ENCODE measurements around the gene DHRSX. TPM values are rescaled to one million over a fixed set of nuclear protein-coding genes. Genes with fewer than 3 reads are reported as not detected.
A peak's percentile ranks its signal among the peaks of the same experiment; 100 is the strongest.
"Not testable (repeated sequence)": the region's sequence is repeated elsewhere in the genome, so short reads cannot be mapped to it uniquely, and the experiment has no call there.

DHRSX gene
- total and polyA plus RNA-seq, 2 donors (not counting 1 experiment from before 2014, with no cell fraction given): 23.7 to 25.6 TPM

- Histone ChIP-seq H4K20me1 (ENCODE audit: control insufficient read depth, extremely low read depth, insufficient read depth, low read length) (no peaks in the 10 kb centered on the region), H3K36me3 (ENCODE audit: control insufficient read depth, insufficient read depth, low read length) (no peaks in the 10 kb centered on the region), H3K9ac (ENCODE audit: insufficient read depth, low read length) (no peak overlapping the region), H3K4me1 (ENCODE audit: control insufficient read depth, extremely low read depth, insufficient read depth, low read length) (no peaks in the 10 kb centered on the region), H3K9me3 (ENCODE audit: control insufficient read depth, insufficient read depth, low read depth, low read length) (no peaks in the 10 kb centered on the region), H2AFZ (ENCODE audit: low read length) (no peak overlapping the region), H3K79me2 (ENCODE audit: control insufficient read depth, insufficient read depth, low read length) (no peaks in the 10 kb centered on the region), H3K27ac (ENCODE audit: insufficient read depth, low read length) (no peak overlapping the region), H3K27me3 (ENCODE audit: control insufficient read depth, insufficient read depth, low read length) (no peaks in the 10 kb centered on the region), H3K4me3 (replicated peaks in 1 of 4; ENCODE audit: control extremely low read depth in 1 of 4, insufficient read depth in 1 of 4, low read depth in 3 of 4, low read length in 4 of 4) (no peak overlapping the region), H3K4me2 (ENCODE audit: extremely low read depth, insufficient read depth, low read length) (no peak overlapping the region)
- DNase-seq (ENCODE audit: low read depth in 2 of 2): peak in 1 of 2 donors; percentile 59
- TF ChIP-seq EZH2 (IDR thresholded peaks at IDR 0.05; ENCODE audit: low read length, missing control alignments): no peak
- TF ChIP-seq CTCF (conservative IDR thresholded peaks at IDR 0.05 in 1 of 2, IDR thresholded peaks at IDR 0.05 in 1 of 2; ENCODE audit: low read depth in 1 of 2, low read length in 2 of 2): no peak
Measured at GRCh38 chrX:2283111-2283859, 217.5 kb downstream of the DHRSX start.

- H2AFZ ChIP-seq (ENCODE audit: low read length): no peak overlapping the region
- no peaks in the 10 kb centered on the region for H3K9me3 ChIP-seq (ENCODE audit: control insufficient read depth, insufficient read depth, low read depth, low read length)
- TF ChIP-seq EZH2 (IDR thresholded peaks at IDR 0.05; ENCODE audit: low read length, missing control alignments) (no peak), CTCF (conservative IDR thresholded peaks at IDR 0.05 in 1 of 2, IDR thresholded peaks at IDR 0.05 in 1 of 2; ENCODE audit: low read depth in 1 of 2, low read length in 2 of 2) (no peak)
- H3K4me3 ChIP-seq (replicated peaks in 1 of 4; ENCODE audit: control extremely low read depth in 1 of 4, insufficient read depth in 1 of 4, low read depth in 3 of 4, low read length in 4 of 4): no peak overlapping the region
- H3K36me3 ChIP-seq (ENCODE audit: control insufficient read depth, insufficient read depth, low read length): no peaks in the 10 kb centered on the region
- H3K79me2 ChIP-seq (ENCODE audit: control insufficient read depth, insufficient read depth, low read length): no peaks in the 10 kb centered on the region
- H3K27me3 ChIP-seq (ENCODE audit: control insufficient read depth, insufficient read depth, low read length): no peaks in the 10 kb centered on the region
- no peak overlapping the region for H3K27ac ChIP-seq (ENCODE audit: insufficient read depth, low read length)
- no peak for DNase-seq (ENCODE audit: low read depth in 2 of 2)
- no peak overlapping the region for H3K4me2 ChIP-seq (ENCODE audit: extremely low read depth, insufficient read depth, low read length)
- H3K9ac ChIP-seq (ENCODE audit: insufficient read depth, low read length): no peak overlapping the region
- no peaks in the 10 kb centered on the region for H3K4me1 ChIP-seq (ENCODE audit: control insufficient read depth, extremely low read depth, insufficient read depth, low read length)
- H4K20me1 ChIP-seq (ENCODE audit: control insufficient read depth, extremely low read depth, insufficient read depth, low read length): no peaks in the 10 kb centered on the region
Measured at GRCh38 chrX:2282490-2283090, 218.2 kb downstream of the DHRSX start.

GRCh38 chrX:2272337-2272736 lies 228.4 kb downstream of the DHRSX start:
- no peak overlapping the region for H3K27ac ChIP-seq (ENCODE audit: insufficient read depth, low read length)
- DNase-seq (ENCODE audit: low read depth in 2 of 2): no peak
- no peaks in the 10 kb centered on the region for H3K4me1 ChIP-seq (ENCODE audit: control insufficient read depth, extremely low read depth, insufficient read depth, low read length)
- H3K36me3 ChIP-seq (ENCODE audit: control insufficient read depth, insufficient read depth, low read length): no peaks in the 10 kb centered on the region
- H2AFZ ChIP-seq (ENCODE audit: low read length): no peak overlapping the region
- H3K79me2 ChIP-seq (ENCODE audit: control insufficient read depth, insufficient read depth, low read length): no peaks in the 10 kb centered on the region
- H3K4me2 ChIP-seq (ENCODE audit: extremely low read depth, insufficient read depth, low read length): no peak overlapping the region
- H4K20me1 ChIP-seq (ENCODE audit: control insufficient read depth, extremely low read depth, insufficient read depth, low read length): no peaks in the 10 kb centered on the region
- H3K9me3 ChIP-seq (ENCODE audit: control insufficient read depth, insufficient read depth, low read depth, low read length): no peaks in the 10 kb centered on the region
- H3K9ac ChIP-seq (ENCODE audit: insufficient read depth, low read length): no peak overlapping the region
- no peak for TF ChIP-seq EZH2 (IDR thresholded peaks at IDR 0.05; ENCODE audit: low read length, missing control alignments)
- H3K4me3 ChIP-seq (replicated peaks in 1 of 4; ENCODE audit: control extremely low read depth in 1 of 4, insufficient read depth in 1 of 4, low read depth in 3 of 4, low read length in 4 of 4): no peak overlapping the region
- no peaks in the 10 kb centered on the region for H3K27me3 ChIP-seq (ENCODE audit: control insufficient read depth, insufficient read depth, low read length)

- H2AFZ ChIP-seq (ENCODE audit: low read length); DNase-seq (ENCODE audit: low read depth in 2 of 2); H3K4me1 ChIP-seq (ENCODE audit: control insufficient read depth, extremely low read depth, insufficient read depth, low read length); H4K20me1 ChIP-seq (ENCODE audit: control insufficient read depth, extremely low read depth, insufficient read depth, low read length); H3K27me3 ChIP-seq (ENCODE audit: control insufficient read depth, insufficient read depth, low read length); H3K4me3 ChIP-seq (replicated peaks in 1 of 4; ENCODE audit: control extremely low read depth in 1 of 4, insufficient read depth in 1 of 4, low read depth in 3 of 4, low read length in 4 of 4); H3K9me3 ChIP-seq (ENCODE audit: control insufficient read depth, insufficient read depth, low read depth, low read length); H3K4me2 ChIP-seq (ENCODE audit: extremely low read depth, insufficient read depth, low read length); H3K36me3 ChIP-seq (ENCODE audit: control insufficient read depth, insufficient read depth, low read length); H3K27ac ChIP-seq (ENCODE audit: insufficient read depth, low read length); H3K9ac ChIP-seq (ENCODE audit: insufficient read depth, low read length); H3K79me2 ChIP-seq (ENCODE audit: control insufficient read depth, insufficient read depth, low read length): not testable (repeated sequence)
Measured at GRCh38 chrX:2271595-2271994, 229.2 kb downstream of the DHRSX start.

- H3K79me2 ChIP-seq (ENCODE audit: control insufficient read depth, insufficient read depth, low read length); H3K36me3 ChIP-seq (ENCODE audit: control insufficient read depth, insufficient read depth, low read length); H3K4me1 ChIP-seq (ENCODE audit: control insufficient read depth, extremely low read depth, insufficient read depth, low read length); H4K20me1 ChIP-seq (ENCODE audit: control insufficient read depth, extremely low read depth, insufficient read depth, low read length); H3K27ac ChIP-seq (ENCODE audit: insufficient read depth, low read length); H2AFZ ChIP-seq (ENCODE audit: low read length); DNase-seq (ENCODE audit: low read depth in 2 of 2); H3K9ac ChIP-seq (ENCODE audit: insufficient read depth, low read length); H3K9me3 ChIP-seq (ENCODE audit: control insufficient read depth, insufficient read depth, low read depth, low read length); H3K4me2 ChIP-seq (ENCODE audit: extremely low read depth, insufficient read depth, low read length); H3K4me3 ChIP-seq (replicated peaks in 1 of 4; ENCODE audit: control extremely low read depth in 1 of 4, insufficient read depth in 1 of 4, low read depth in 3 of 4, low read length in 4 of 4); H3K27me3 ChIP-seq (ENCODE audit: control insufficient read depth, insufficient read depth, low read length): not testable (repeated sequence)
Measured at GRCh38 chrX:2270783-2271182, 230.0 kb downstream of the DHRSX start.
